Measurements from ENCODE around the gene CCDC57.
A peak's percentile ranks its signal among the peaks of the same experiment; 100 is the strongest.
"Not testable (repeated sequence)": the region's sequence is repeated elsewhere in the genome, so short reads cannot be mapped to it uniquely, and the experiment has no call there.

The CCDC57 gene

DNA sequence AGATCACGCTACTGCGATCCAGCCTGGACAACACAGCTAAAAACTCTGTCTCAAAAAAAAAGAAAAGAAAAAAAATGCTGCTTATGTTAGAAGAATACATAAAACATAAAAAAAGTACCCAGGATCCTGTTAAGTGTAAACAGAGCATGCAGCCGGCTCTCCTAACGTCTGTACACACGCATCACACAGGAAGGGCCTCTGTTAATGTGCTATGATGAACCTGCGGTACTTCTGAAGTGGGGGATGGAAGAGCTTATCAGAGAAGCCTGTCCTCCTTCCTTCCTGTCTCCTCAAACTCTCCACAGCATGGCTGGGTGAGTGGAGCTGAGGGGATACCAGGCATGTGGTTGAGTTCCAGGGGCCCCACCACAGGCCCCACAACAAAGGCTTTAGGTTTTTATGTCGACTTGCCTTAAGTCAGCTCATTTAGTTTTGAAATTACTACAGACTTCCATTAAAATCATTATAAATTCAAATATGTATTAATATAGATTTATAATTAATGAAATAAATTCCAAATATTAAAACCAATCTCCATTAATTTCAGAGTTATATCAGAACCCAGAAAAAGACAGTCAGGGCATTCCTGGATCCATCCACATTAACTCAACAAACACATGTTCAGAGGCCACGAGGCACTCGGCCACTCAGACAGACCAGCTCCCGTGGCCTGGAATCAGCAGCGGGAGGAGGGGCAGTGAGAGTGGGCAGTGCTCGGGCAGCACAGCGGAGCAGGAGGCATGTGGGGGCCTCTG, 11.7 kb downstream of the CCDC57 start:
- DNase-seq (ENCODE audit: low read depth) = peak; percentile 60

DNA sequence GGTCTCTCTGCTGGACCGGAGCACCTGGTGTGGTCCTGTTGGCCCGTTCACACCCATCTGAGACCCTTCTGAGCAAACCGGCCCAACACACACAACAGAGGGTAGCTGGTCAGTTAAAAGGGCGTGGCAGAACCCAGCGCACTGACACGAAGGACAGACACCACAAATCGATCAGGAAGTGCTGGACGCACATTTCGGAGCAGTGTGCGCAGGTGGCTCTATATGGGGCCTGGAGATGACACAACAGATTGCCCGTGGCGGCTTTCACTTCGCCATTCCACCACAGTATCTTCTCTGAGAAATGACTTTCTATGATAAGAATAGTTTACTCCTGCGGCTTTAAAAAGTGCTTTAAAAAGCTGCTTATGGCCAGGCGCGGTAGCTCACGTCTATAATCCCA, 12.5 kb downstream of the CCDC57 start:
- DNase-seq (ENCODE audit: low read depth) = no peak

DNA sequence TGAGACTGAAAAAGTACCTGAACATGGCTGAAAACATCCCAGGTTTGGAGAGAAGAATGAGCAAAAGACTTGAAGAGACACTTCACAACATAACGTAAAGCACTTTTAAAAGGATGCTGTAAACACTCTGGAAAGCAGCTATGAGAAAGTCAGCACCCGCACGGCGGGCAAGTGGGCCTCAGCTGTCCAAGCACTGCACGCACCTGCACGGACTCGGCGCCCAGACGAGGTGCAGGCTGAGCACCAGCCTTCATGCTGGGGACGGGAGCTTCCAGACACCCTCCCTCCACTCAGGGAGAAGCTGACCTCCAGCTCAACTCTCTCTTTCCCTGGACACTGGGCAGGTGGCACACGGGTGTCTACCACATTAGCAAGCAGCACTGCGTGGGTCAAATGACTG, 13.1 kb downstream of the CCDC57 start:
- DNase-seq (ENCODE audit: low read depth) = no peak

DNA sequence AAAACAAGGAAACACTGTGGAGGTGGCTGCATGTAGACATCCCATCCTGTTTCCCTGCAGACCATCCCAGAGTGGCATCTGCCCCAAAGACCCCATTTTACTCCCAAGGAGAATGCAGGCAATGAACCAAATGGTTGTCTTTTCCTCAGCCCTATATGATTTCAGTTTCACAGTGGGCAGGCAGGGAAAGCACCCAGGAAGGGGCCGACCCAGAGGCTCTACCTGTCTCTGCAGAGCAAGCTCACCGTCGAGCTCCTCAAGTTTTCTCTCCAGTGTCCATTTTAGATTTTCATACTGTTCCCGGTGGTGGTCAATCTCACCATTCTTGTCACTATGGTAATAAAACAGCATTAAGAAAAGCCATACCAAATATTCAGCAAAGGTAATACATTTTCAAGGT, 14.6 kb downstream of the CCDC57 start:
- no peak for DNase-seq (ENCODE audit: low read depth)

DNA sequence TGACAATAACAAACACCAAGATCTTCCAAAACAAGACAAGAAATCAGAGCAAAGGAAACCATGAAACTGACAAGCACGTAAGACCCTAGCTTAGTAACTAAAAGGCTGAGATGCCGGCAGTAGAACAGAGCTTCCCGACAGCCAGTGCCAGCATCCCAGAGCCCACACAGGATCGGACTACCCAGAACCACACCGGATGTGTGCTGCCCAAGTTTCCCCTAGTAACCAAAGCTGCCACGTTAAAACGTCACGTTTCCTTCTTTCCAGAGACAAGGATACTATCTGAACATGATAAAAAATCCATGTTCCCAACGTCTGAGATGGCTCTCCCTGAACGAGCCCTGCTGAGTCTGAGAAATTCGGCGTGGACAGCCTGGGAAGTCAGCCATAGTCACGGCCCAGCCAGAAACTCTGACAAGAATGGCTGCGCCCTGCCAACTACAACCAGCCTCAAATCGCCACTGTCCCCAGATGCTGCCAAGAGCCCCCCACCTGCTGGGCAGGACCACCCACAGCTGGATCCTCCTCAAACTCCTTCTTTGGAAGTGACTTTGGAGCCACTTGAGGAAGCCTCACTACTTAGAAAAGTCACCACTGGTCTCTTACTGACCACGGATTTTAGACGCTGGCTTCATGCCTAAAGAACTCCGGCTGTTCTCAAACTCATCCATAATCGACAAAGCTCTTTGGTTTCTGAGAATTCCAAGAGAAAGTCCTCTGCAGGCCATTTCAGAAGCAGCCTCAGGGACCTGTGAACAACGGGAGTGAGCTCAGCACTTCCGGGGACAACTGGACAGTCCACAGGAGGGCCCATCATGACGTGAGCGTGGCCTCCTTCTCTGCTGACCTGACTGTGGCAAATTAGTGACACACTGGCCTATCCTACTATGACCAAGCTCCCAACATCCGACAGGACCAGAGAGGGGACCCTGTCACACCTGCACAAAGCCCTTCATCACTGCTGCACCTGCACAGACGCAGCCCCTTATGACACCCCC, 16.7 kb downstream of the CCDC57 start:
- no peak for DNase-seq (ENCODE audit: low read depth)

DNA sequence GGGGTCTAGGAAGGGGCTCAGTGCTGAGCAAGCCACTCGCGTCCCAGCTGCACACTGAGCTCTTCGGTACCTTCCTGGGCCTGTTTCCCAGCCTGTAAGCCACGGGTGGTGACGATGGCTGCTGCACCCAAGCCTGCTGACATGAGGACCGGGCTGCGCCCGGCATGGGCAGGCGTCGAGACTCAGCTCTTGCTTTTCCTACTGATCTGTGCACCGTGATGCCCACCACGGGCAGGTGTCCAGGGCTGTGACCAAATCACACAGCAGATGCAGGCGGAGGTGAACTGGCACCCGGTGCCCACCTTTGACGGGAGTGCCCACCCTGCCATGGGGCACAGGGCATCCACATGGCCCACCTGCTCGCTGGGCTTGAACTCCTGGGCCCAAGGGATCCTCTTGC, 17.9 kb downstream of the CCDC57 start:
- no peak for DNase-seq (ENCODE audit: low read depth)

DNA sequence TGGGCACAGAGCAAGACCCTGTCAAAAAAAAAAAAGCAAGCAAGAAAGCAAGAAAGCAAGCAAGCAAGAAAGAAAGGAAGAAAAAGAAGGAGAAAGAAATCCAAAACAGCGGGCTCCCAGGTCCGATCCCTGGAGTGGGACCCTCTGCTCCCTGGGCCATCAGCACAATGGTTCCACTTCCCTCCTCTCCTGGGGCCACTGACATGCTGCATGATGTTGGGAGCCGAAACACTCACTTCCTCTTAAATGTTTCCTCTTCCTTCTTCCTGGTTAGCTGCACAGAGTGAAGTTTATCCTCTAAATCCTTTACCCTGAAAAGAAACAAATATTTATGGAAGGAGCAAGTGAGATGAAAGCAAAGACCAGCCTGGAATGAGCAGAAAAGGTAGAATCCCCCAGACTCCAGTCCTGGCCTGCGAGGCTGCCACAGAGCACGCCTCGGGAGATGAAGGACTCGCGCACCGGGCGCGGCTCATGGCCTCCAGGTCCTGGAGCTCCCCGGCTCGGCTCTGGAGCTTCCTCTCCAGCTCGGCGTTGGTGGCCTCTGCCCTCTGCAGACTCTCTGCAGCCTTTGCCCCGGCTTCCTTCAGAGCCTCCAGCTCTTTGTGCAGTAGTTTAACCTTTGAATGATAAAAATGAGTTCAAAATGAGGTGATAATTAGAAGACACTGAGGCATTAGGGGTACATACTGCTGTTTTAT, 19.0 kb downstream of the CCDC57 start:
- no peak for DNase-seq (ENCODE audit: low read depth)

DNA sequence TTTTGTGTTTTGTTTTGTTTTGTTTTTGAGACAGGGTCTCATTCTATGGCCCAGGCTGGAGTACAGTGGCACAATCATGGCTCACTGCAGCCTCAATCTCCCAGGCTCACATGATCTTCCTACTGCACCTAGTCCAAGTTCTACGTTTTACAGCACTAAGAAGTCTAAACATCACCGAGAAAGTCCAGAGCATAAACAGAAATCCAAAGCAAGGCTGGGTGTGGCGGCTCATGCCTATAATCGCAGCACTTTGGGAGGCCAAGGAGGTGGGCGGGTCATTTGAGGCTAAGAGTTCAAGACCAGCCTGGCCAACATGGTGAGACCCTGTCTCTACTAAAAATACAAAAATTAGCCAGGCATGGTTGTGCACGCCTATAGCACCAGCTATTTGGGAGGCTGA, 19.6 kb downstream of the CCDC57 start:
- not testable (repeated sequence) for DNase-seq (ENCODE audit: low read depth)

DNA sequence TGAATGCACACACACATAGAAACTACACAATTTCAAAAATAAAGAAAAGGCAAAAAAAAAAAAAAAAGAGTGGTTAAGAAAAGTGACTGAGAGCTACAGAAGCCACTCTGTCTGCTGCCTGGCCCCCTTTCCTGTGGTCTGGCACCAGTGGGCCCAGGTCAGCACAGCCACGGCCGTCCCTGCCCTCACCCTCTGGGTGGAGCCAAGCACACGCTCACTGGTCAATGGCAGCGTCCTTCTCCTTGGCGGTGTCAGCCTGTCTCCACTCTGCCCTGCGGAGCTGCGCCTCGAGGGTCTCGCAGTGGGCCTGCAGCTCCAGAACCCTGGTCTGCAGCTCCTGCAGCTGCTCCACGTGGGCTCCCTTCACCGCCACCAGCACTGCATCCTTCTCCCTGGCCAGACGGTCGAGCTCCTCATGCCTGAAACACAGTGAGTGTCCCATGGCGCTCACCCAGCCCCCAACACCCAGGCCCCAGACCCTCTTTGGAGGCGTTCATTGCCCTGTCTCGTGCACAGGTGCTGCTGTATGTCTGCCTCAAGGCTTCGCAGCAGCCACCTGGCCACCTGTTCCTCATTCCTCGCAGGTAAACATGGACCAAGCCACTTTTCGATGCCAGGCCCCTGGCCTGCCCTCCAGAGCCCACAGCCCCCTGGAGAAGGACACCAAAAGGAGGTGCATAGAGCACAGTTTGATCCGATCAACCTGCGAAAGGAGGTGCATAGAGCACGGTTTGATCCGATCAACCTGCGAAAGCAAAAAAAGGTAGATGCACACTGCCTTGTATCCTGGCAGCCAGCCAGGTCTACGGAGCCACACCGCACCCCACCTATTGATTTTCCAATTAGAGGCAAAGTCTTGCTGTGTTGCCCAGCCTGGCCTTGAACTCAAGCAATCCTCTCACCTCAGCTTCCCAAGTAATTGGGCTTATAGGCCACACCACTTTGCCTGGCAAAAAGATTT, 24.4 kb downstream of the CCDC57 start:
- DNase-seq (ENCODE audit: low read depth) = no peak

DNA sequence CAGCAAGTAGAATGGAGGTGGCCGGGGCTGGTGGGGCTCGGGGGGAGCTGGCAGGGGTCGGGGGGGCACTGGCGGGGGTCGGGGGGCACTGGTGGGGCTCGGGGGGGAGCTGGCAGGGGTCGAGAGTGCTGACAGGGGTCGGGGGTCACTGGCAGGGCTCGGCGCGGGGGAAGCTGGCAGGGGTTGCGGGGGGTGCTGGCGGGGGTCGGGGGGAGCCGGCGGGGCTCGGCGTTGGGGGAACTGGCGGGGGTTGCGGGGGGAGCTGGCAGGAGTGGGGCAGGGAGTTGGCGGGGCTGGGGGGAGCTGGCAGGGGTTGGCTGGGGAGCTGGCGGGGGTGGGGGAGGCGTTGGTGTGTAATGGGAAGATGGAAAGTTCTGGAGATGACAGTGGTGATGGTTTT, 25.1 kb downstream of the CCDC57 start:
- no peak for DNase-seq (ENCODE audit: low read depth)

DNA sequence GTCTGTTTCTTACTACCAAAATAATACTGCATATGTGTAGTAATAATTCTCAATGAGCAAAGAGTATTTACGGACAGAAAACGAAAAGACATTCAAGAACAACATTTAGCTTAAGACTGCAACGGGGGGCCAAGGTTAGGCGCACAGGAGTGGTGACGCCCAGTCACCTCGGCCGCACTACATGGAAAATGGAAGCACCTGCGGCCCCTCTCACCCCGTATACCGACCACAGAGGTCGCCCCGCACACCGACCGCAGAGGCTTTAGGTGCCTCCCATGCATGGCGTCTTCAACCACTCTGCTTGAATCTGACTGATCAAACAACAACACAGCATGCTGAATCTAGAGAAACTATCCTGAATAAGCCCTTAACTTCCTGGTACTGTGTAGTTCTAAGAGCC, 26.4 kb downstream of the CCDC57 start:
- DNase-seq (ENCODE audit: low read depth) = no peak

DNA sequence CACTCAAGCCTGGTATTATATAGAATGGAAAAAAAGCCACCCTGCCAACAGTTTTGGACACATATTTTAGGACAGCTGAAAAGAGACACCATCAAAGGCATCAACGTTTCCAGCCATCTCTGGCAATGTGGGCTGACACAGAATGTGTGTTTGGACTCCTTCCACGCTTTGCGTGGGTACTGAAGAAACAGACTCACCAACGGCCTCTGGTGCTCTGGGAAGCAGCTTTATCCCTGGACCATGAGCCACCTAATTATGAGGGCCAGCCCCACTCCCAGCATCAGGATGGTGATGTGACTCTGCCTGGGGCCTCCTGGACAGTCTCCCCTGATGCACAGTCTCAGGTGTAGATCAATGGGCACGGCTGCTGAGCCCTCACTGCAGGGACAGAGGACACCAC, 27.9 kb downstream of the CCDC57 start:
- DNase-seq (ENCODE audit: low read depth) = no peak

DNA sequence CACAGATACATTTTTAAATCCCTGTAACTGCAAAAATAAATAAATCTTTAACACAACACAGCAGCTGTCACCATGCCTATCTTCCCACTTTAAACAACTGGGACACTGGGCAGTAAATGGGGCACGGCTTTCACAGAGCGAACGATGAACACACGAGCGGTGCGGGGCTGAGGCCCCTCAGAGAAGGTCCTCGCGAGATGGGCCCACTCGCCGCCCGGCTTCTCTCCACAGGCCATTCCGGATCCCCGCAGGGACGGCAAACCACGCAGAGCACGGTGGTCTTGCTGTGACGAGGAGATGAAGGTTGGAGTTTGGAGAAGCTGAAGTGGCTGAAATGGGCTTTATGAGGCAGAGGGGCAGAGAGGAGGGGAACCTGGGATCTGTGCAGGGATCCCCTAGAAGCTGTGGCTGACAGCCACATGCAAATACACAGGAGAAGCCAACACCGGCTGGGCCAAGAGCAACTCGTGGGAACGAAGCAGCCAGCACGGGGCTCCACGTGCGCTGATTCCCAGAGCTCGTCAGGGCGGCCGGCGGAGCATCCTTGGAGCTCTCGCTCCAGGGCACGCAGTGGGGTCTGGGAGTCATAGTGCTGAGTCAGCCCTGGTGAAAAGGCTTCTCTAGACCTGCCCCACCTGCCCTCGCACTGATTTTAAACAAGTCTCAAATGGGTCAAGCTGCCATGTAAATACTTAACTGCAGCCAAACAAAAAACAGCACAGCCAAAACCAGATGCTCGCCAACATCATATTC, 31.7 kb downstream of the CCDC57 start:
- DNase-seq (ENCODE audit: low read depth) = no peak

DNA sequence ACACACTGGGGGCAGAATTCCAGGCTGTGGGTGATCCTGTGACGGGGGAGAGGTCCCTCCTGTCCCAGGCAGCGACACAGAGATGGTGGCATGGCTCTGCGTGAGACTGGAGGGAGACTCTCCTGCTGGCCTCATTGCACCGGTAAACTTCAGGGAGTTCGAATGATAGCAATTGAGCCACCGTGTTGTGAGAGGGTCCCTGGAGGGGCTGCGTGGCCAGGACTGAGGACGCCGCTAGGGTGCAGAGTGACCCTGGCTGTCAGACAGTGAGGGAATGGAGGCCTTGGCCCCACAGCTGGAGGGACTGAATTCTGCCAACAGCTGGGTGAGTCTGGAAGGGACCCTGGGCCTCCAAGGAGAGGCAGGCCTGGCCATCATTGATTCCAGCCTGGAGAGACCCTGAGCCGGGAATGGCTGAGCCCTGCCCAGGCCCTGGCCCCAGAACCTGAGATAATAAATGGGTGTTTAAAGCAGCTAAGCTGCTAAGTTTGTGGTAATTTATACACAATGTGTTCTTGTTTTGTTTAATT, 32.6 kb downstream of the CCDC57 start:
- no peak for DNase-seq (ENCODE audit: low read depth)

DNA sequence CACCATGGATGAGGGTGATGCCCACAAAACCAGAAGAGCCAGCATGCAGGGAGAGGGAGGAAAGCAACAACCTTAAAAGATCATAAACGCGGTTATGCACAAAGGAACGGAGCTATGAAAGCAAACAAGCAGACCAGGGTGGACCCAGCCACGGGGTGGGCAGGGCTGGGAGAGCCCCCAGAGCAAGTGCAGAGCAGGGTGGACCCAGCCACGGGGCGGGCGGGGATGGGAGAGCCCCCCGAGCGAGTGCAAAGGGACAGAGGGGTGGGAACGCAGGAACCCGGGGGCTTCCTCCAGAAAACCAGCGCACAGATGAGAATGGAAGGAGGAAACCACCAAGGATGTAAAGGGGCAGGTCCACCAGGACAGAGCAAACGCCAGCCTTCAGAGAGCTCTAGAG, 33.2 kb downstream of the CCDC57 start:
- DNase-seq (ENCODE audit: low read depth) = no peak

DNA sequence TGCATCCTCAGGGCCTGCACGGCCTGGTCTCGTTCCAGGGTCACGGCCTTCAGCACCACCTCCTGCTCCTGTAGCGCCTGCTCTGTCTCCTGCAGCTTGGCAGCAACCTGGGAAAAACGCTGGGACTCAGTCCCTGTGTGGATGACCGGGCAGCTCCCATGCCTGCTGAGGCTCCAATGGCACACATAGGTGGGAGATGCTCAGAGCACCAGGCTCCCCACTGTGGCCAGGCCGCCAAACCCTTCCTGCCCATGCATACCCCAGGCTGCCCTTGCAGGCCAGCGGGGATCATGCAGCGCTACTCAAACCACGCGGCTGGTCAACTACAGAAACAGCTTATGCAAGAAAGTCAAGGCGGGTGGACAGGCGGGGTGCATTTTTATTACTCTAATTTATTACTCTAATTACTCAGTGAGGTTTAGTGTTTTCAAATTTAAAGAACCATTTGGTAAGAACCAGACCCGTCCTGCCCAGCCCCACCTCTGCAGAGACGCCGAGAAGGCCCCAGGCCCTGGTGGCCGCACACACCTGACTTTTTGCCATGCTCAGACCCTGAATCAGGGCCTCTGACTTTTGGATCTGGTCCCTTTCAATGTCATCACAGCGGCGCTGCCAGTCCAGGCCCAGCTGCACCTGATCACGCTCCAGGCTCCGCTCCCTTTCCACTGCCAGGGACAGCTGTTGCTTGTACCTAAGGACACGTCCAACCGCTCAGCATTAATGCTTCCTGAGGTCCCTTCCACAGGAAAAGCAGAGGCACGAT, 34.0 kb downstream of the CCDC57 start:
- no peak for DNase-seq (ENCODE audit: low read depth)

DNA sequence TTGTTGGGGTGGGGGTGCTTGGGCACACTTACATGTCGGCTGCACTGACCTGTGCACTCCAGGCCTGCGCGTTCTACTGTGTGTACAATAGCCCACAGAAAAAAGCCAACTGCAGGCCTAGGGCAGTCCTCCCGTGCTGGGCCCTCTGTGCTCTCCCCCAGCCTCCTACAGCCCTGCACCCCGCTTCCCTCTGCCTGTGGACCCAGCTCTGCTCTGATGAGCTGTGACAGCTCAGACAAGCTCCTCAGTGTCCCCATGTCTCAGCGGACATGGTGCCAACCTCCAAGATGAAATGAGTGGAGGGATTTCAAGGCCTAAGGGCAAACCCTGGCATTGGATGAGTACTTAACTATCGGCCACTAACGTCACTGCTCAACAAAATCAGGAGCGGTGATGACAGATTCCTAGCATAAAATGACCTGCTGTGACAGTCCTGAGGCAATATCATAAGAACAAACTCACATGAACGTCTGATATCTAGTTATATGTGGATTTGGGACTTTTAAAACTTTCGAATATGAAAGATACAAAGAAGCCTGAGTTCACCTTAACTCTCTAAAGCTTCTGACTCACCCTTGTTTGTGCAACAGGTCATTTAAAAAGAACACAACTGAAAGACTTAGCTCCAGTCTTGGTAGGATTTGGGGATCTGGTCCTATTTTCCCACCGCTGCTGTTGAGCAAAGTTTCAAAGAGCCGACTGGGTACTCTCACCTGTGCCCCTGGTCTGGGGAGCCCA, 34.7 kb downstream of the CCDC57 start:
- no peak for DNase-seq (ENCODE audit: low read depth)

DNA sequence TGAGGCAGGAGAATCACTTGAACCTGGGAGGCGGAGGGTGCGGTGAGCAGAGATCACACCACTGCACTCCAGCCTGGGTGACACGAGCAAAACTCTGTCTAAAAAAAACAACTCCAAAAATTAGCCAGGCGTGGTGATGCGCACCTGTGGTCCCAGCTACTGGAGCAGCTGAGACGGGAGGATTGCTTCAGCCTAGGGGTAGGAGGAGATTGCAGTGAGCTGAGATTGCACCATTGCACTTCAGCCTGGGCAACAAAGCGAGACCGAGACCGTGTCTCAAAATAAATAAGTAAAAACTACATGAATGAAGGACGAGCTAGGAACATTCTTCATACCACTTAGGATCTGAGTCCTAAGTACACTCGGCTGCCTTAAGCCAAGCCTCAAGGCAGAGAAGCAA, 35.4 kb downstream of the CCDC57 start:
- DNase-seq (ENCODE audit: low read depth) = no peak

DNA sequence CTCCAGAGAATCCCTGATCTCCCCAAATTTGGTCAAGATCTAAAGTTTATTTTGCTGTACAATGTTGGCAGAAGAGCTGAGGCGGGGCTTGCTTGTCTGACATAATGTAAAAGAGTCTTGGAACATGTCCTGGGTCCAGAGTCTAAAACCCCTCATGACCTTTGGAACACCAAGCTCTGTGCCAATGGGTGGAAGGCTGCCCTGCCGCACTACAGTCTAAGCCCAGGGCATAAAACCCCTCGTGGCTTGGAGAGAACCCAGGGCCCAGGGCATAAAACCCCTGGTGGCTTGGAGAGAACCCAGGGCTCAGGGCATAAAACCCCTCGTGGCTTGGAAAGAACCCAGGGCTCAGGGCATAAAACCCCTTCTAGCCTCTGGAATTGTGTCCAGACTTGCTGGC, 36.7 kb downstream of the CCDC57 start:
- DNase-seq (ENCODE audit: low read depth) = no peak
